ENCODE measurements around the gene ASTL.
"Not testable (repeated sequence)": the region's sequence is repeated elsewhere in the genome, so short reads cannot be mapped to it uniquely, and the experiment has no call there.

ASTL gene

DNA sequence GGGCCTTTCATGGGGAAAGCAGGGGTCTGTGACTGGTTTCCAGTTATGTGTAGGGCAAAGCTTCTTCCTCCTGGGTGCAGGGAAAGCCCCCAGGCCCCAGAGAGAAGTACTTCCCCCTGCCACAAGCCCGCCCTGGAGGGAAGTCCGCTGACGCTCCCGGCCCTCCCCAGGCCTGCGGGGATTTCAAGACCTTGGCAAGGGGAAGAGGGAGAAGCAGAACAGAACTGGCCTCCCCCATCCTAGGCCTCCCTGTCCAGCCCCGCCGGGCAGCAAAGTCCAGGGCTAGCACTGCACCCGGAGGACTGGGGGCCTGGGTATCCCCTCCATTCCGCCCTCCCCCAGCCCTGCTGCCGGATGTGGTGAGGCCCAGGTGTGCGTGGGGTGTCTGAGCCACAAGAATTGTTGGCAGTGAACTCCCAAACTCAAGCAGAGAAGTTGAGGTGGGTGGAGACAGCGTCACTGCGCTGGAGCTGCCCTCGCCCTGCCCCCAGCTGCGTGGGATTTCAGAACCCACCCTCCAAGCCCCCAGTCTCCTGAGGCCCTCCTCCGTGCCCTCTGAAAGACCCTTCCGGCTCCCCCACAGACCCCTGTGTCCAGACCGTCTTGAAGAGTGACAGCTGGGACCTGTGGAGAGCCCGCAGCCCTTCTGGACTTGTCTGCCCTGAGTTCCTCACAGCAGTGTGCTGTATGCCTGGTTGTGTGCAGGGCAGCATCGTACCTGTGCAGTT is 8.0 kb upstream of the ASTL start:
- no peak for DNase-seq (ENCODE audit: low read depth in 2 of 2)

GRCh38 chr2:96145848-96146152 is 7.5 kb upstream of the ASTL start:
- no peak for DNase-seq (ENCODE audit: low read depth in 2 of 2)

DNA sequence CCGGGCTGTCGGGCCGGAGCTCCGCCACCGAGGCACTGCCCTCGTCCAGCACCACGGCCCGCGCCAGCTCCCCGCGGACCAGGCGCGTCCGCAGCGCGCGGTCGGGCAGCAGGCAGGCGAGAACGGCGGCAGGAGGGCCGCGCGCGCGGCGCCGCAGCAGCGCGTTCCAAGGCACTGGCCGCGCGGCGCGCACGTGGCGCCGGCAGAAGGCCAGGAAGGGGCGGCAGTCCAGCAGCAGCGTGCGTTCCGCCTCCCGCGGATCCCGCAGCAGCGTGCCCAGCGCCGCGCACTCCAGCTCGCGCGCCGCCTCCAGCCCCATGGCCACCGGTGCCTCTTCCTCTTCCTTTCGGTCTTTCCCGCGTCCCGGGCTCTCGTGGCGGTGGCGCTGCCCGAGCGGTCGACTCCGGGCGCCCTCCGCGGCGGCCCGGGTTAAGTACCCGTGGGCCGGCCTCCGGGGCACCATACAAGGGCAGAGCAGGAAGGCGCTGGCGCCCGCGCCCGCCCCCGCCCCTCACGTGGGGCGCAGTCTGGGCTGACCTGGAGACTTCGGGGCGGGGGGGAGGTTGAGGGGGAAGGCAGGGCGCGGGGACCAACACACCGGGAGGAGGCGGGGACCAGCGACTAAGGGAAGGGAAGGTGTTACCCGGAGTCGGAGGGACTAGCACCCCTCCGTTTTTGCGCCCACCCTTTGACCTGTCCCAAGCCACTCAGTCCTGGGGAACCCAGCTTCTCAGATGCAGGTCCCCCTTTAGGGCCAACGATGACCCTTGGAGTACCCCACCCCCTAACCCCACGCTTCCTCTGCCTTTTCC is 6.9 kb upstream of the ASTL start, which contains the start of gene DUSP2:
Gene DUSP2 (minus strand): TSS at position 405 of the 812 bp plus-strand sequence. CDS start 86 bp downstream, at position 319.
- DNase-seq (ENCODE audit: low read depth in 2 of 2), result peak in 1 of 2 experiments; percentile 26

- DNase-seq (ENCODE audit: low read depth in 2 of 2), result no peak
These were observed 6.3 kb upstream of the ASTL start for GRCh38 chr2:96144481-96145035.

DNA sequence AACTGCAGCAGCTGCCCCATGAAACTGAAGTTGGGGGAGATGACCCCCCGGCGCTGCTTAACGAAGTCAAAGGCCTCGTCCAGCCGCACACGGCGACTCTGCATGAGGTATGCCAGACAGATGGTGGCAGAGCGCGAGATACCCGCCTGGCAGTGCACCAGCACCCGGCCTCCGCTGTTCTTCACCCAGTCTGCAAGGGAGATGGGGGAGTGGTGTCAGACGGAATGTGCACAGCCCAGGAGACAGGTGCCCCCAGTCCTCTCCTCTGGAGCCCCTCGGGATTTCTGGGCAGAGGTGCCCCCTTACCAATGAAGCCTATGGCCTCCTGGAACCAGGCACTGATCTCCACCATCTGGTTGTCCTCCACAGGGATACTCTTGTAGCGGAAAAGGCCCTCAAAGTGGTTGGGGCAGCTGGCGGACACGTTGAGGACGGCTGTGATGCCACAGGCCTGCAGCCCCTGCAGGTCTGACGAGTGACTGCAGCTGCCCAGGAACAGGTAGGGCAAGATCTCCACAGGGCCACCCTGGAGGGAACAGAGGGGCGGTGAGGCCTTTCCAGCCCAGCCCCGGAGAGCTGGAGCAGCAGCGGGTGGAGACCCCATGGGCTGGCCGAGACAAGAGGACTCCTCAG is 5.7 kb upstream of the ASTL start:
- no peak for DNase-seq (ENCODE audit: low read depth in 2 of 2)

DNA sequence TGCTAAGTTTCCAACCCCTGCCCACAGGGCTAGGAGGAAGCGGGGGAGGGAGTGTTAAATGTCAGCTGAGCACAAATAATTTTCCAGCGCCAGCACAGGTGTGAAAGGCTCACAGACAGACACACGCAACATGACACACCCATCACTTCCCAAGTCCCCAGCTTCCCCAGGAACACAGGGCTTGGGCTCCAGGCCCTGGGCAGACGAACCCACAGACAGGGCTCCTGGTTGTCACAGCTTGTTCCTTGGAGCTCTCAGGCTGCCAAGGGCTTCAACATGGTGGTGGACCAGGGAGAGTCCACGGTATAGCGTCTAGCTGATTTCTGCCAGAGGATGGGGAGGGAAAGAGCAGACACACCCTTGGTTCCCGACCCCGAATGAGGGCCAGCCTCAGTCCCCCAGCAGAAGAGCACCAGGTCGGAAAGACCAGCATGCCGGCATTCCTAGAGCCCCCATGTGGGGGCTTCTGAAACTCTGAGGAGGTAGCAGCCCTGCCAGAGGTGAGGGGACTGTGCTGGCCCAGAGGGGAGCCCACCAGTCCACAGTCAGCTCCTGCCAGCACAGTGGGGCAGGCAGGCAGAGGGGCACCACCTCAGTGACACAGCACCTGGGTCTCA is 5.0 kb upstream of the ASTL start:
- no peak for DNase-seq (ENCODE audit: low read depth in 2 of 2)

DNA sequence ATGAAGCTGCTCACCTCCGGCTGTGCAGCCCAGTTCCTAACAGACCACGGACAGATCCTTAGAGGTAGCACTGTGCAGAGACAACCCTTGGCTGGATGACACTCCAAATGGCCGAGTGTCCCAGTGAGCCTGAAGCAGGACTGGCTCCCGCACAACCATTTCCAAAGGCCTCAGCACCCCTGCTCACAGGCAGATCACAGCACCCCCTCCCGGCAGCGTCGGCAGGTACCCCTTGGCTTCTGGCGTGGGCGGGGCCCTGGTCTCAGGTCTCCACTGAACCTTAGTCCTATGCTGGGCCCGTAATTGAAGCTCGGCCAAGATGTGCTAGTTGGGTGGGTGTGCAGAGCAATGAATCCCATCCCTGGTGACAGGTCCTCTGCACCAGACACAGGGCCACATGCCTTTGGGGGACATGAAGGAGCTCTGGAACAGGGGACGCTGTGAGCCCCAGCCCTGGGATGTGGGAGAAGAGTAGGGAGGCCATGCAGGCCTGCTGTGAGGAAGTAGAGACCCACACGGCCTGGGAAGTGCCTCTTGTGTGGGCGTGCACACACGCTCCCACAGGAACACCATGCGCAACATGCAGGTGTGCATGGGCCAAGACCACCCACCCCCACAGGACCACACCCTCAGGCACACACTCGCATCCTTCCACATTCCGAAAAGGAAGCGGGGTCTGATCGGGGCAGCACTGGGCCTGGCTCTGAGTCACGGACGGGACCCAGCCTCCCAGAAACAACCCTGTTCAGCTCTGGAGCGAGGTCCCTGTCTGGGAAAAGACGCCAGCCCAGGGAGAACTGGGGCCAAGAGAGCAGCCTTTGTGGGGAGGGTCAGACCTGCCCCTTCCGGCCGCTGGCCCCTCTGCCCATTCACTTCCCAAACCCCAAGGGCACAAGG is 4.2 kb upstream of the ASTL start:
- no peak for DNase-seq (ENCODE audit: low read depth in 2 of 2)

GRCh38 chr2:96141624-96141967 is 3.3 kb upstream of the ASTL start:
- DNase-seq (ENCODE audit: low read depth in 2 of 2), result not testable (repeated sequence)

GRCh38 chr2:96140941-96141623 is 2.8 kb upstream of the ASTL start:
- no peak for DNase-seq (ENCODE audit: low read depth in 2 of 2)

- DNase-seq (ENCODE audit: low read depth in 2 of 2), result no peak
These were observed 968 bp upstream of the ASTL start for GRCh38 chr2:96139181-96139758.

DNA sequence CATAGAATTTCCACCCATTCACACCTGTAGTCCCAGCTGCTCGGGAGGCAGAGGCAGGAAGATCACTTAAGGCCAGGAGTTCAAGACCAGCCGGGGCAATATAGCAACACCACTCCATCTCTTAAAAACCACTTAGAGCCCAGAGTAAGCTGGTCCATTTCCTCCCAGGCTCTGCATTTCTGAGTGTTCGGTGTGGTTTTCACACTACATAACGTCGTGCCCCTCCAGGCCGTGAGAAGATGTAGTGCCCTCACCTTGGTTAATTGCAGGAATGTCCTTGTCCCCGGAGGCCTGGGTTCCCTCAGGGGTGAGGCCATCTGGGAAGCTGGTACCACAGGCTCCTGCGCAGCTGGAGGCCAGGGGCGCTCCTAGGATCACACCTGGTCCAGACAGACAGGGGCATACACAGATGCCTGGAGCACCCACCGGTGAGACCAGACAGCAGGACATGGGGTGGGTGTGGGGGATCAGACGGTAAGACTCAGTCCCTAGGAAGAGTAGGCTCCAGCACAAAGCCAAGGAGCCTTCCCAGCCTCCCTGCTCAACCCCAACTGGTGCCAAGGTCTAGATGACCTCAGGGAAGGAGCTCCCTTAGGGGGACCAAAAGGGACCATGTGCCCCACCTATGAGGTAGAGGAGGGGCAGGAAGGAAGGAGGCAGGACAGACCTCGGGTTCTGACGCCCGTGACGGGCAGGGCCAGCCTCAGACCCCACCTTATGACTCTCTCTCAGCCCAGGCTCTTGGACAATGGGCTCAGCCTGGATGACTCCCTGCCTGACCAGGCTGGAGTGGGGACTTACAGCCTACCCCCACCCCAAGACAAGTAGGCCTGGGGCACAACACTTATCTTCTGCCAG is 752 bp downstream of the ASTL start:
- no peak for DNase-seq (ENCODE audit: low read depth in 2 of 2)

DNA sequence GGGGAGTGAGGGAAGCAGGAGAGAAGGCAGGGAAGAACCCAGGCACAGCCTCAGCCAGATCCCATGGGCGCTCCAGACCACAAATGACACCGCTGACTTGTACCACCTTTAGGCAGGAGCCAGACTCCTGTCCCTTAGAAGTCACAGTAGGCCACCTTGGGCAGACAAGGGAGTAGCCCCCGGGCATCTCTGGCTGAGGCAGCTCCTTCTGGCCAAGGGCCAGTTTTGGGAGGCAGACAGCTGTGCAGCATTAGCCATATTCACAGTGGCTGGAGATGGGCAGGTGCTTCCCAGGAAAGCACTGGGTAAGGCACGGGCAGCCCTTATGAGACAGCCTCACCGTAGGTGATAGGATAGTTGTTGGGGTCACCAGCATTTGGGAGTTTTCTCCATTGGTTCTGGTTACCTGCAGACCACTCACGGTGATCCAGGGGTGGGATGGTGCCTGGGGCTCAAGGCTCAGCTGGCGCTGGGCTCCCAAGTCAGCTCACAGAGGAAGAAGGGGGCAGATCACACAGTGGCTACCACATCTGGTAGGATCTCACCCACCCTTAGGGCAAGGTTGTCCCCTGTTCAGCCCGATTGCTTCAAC is 2.1 kb downstream of the ASTL start:
- DNase-seq (ENCODE audit: low read depth in 2 of 2), result no peak

DNA sequence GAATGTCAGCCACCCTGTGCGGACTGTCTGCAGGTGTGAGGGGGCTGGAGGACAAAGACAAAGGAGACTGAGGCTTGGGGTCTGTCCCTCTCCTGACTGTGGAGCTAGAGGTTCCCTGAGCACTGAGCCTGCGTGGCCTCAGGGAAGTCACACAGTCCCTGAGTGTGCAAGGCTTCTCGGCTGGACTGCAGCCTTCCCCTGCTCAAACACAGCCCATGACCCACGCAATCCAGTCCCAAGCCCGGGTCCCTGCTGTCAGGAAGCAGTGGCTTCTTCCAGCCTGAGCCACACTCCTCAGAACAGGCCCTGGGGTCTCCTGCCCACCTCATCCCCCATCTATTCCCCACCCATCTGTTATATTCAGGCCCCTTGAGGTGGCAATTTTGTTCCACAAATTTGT is 2.7 kb downstream of the ASTL start:
- DNase-seq (ENCODE audit: low read depth in 2 of 2), result no peak

GRCh38 chr2:96135171-96135570 is 3.1 kb downstream of the ASTL start:
- DNase-seq (ENCODE audit: low read depth in 2 of 2), result no peak

DNA sequence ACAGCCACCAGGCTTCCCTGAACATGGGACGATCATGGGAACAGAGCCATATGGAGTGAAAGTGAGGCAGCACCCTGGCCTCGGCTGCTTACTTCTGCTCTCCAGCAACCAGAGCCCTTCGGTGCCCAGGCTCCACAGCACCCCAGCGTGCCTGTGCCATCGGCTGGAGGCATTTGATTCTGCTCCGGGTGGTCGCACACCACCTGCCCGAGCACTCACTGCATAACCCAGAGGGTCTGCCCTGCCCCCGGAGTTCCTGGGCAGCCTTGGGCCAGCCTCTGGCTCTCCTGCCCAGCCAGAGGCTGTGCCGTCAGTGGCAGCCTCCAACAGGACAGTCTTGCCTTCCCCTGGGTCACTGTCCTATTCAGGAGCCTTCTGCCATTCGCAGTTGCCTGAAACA is 3.9 kb downstream of the ASTL start:
- DNase-seq (ENCODE audit: low read depth in 2 of 2), result no peak

DNA sequence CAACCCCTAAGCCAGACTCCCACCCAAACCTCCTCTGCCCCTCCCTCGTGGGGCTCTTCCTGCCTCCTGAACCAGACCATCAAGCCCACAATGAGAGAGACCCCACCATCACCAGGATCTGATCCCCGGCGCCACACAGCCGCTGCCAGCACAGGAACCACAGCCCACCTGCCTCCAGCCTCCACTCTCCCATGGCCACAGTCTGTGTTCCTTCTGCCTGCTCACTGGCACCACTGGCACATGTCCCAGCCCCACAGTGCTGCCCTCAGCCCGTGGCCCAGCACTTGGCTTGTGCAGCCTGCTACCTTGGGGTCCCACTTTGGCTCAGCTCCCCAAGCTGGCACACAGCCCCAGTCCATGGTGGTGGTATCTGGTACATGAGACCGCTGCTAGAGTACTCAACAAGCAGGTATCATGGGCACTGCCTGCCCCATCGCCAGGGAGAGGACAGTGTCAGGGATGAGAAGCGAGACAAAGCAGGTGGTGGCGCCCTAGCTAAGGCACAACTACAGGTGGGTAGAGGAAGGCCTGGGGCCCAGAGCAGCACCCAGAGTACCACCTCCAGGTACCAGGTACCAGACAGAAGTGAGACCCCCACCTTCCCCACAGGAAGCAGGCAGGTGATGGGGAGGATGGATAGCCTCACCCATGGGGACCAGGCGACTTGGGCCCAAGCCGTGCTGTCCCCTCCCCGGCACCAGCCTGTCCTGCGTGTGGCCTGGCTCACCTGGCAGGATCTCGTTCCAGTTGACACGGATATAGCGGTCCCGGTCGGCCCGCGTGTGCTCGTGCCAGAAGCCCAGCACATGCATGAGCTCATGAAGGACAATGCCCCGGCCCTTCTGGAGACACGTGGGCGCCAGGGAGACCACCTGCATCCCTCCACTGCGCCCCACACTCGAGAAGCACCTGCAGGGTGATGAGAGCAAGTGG is 6.2 kb downstream of the ASTL start:
- DNase-seq (ENCODE audit: low read depth in 2 of 2), result no peak

DNA sequence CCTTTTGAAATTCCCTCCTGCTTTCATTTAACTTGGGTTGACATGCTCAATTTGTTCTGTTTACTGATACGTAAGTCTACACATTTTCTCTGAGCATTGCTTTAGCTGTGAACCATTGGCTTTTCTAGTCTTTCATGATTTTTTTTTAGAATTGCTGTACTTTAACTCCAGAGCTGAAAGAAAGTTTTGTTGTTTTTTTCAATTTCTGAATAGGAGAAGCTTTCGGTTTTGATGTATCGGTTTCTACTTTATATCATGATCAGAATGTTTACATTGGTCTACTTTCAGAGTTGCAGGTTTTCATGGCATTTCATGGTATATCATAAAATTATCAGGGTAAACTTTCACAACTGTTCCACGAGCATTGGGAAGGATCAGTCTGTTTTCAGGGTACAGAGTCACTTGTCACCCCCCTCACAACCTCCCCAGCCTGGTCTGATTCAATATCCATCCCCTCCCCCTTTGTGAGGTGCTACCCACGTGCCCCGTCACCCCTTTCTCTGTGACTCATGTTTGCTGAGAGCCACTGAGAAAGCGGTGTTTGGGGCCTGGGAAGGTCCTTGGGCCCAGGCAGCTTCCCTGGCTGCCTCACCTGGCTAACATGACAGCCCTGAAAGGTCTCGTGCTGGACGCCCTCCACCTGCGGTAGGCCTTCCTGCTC is 7.0 kb downstream of the ASTL start:
- no peak for DNase-seq (ENCODE audit: low read depth in 2 of 2)

All from fibroblast of skin of left biceps (primary cell).